Thymus (tissue), 11 donors: Measurements from ENCODE around the gene GIPC2. TPM values are rescaled to one million over a fixed set of nuclear protein-coding genes. Genes with fewer than 3 reads are reported as not detected.

Experiments used
- DNase-seq, 9 donors: peaks; one replicate each; pipeline ENCODE4 v3.0.0-alpha.2; 2013; ENCODE audit warnings: low spot score in 9 of 9, low read depth in 6 of 9, missing footprints in 1 of 9
- H3K27ac ChIP-seq, 2 donors: one replicate each; pipeline ENCODE4 v1.5.1; 2013; ENCODE audit warnings: control low read depth in 1 of 2, low read depth in 1 of 2, low read length in 1 of 2, mild to moderate bottlenecking in 1 of 2, moderate library complexity in 1 of 2
- H3K27me3 ChIP-seq, 2 donors: one replicate each; pipeline ENCODE4 v1.5.1; 2013; ENCODE audit warnings: low read length in 1 of 2; ENCODE audit not compliant: control insufficient read depth in 2 of 2, insufficient read depth in 1 of 2
- H3K36me3 ChIP-seq, 2 donors: one replicate each; pipeline ENCODE4 v1.5.1; 2013; ENCODE audit warnings: low read length in 1 of 2, mild to moderate bottlenecking in 1 of 2, moderate library complexity in 1 of 2; ENCODE audit not compliant: control insufficient read depth in 2 of 2, insufficient read depth in 2 of 2
- H3K4me1 ChIP-seq, 2 donors: one replicate each; pipeline ENCODE4 v1.5.1; 2013; ENCODE audit warnings: low read length in 2 of 2; ENCODE audit not compliant: control insufficient read depth in 2 of 2, insufficient read depth in 2 of 2
- H3K4me3 ChIP-seq, 2 donors: one replicate each; pipeline ENCODE4 v1.5.1; 2013; ENCODE audit warnings: low read length in 2 of 2, control low read depth in 1 of 2, mild to moderate bottlenecking in 1 of 2
- H3K9me3 ChIP-seq, 2 donors: one replicate each; pipeline ENCODE4 v1.5.1; 2013; ENCODE audit warnings: low read length in 1 of 2, mild to moderate bottlenecking in 1 of 2; ENCODE audit not compliant: control insufficient read depth in 2 of 2, insufficient read depth in 1 of 2
- WGBS: extraction: QIAGEN DNeasy Blood & Tissue Kit; methylation state at CpG from one replicate; pipeline ENCODE4 v1.1.7; 2013; 5-methylcytosine and 5-hydroxymethylcytosine counted together
- polyA plus RNA-seq: library from polyadenylated mRNA; stranded (reverse); fragments of 200-250 nt; gene quantifications from one replicate; pipeline ENCODE4 v1.2.3, GENCODE V29; 2013
- total RNA-seq: library from RNA; stranded (reverse); fragments of 120-200 nt; gene quantifications from one replicate; pipeline ENCODE4 v1.2.4, GENCODE V29; 2013
- donor health status: healthy.

Gene GIPC2
- total and polyA plus RNA-seq, 2 donors = 0.28 to 1.3 TPM

- no peaks in the 10 kb centered on the region for H3K9me3 ChIP-seq
- H3K36me3 ChIP-seq = no peaks in the 10 kb centered on the region
- H3K27ac ChIP-seq = no peak overlapping the region
- 96% methylated on average over 1 of the region's 1 CpG for WGBS
- no peaks in the 10 kb centered on the region for H3K27me3 ChIP-seq
- no peak for DNase-seq
- no peaks in the 10 kb centered on the region for H3K4me1 ChIP-seq
- no peak overlapping the region for H3K4me3 ChIP-seq
Observed at GRCh38 chr1:78093560-78093959, 47.8 kb downstream of the GIPC2 start.

GRCh38 chr1:78094639-78095038 lies 48.9 kb downstream of the GIPC2 start:
- Histone ChIP-seq H3K27me3 (no peaks in the 10 kb centered on the region), H3K9me3 (no peaks in the 10 kb centered on the region), H3K4me3 (no peak overlapping the region), H3K27ac (no peak overlapping the region), H3K4me1 (no peaks in the 10 kb centered on the region), H3K36me3 (no peaks in the 10 kb centered on the region)
- no peak for DNase-seq
- 97% methylated on average over 1 of the region's 1 CpG for WGBS

- DNase-seq = no peak
- Histone ChIP-seq H3K36me3 (no peaks in the 10 kb centered on the region), H3K27me3 (no peaks in the 10 kb centered on the region), H3K27ac (no peak overlapping the region), H3K9me3 (no peaks in the 10 kb centered on the region), H3K4me3 (no peak overlapping the region), H3K4me1 (no peaks in the 10 kb centered on the region)
- WGBS = 97% methylated on average over 2 of the region's 2 CpGs
Observed at GRCh38 chr1:78095593-78095992, 49.8 kb downstream of the GIPC2 start.

GRCh38 chr1:78096017-78096416 lies 50.3 kb downstream of the GIPC2 start:
- DNase-seq = no peak
- Histone ChIP-seq H3K27me3 (no peaks in the 10 kb centered on the region), H3K36me3 (no peaks in the 10 kb centered on the region), H3K9me3 (no peaks in the 10 kb centered on the region), H3K4me1 (no peaks in the 10 kb centered on the region), H3K4me3 (no peak overlapping the region), H3K27ac (no peak overlapping the region)

GRCh38 chr1:78096976-78097375 lies 51.2 kb downstream of the GIPC2 start:
- no peaks in the 10 kb centered on the region for H3K36me3 ChIP-seq
- DNase-seq = no peak
- no peaks in the 10 kb centered on the region for H3K9me3 ChIP-seq
- H3K4me3 ChIP-seq = no peak overlapping the region
- no peaks in the 10 kb centered on the region for H3K27me3 ChIP-seq
- no peak overlapping the region for H3K27ac ChIP-seq
- 96% methylated on average over 1 of the region's 1 CpG for WGBS
- no peaks in the 10 kb centered on the region for H3K4me1 ChIP-seq

GRCh38 chr1:78101051-78101450 lies 55.3 kb downstream of the GIPC2 start:
- Histone ChIP-seq H3K27ac (no peak overlapping the region), H3K36me3 (no peaks in the 10 kb centered on the region), H3K27me3 (no peaks in the 10 kb centered on the region), H3K4me3 (no peak overlapping the region), H3K4me1 (no peaks in the 10 kb centered on the region), H3K9me3 (no peaks in the 10 kb centered on the region)
- 94% methylated on average over 2 of the region's 2 CpGs for WGBS
- DNase-seq = no peak

GRCh38 chr1:78101514-78101913 lies 55.7 kb downstream of the GIPC2 start:
- DNase-seq = no peak

GRCh38 chr1:78102082-78102481 lies 56.3 kb downstream of the GIPC2 start:
- H3K4me3 ChIP-seq = no peak overlapping the region
- no peak overlapping the region for H3K27ac ChIP-seq
- H3K36me3 ChIP-seq = no peaks in the 10 kb centered on the region
- H3K27me3 ChIP-seq = no peaks in the 10 kb centered on the region
- 97% methylated on average over 3 of the region's 3 CpGs for WGBS
- H3K9me3 ChIP-seq = no peaks in the 10 kb centered on the region
- no peaks in the 10 kb centered on the region for H3K4me1 ChIP-seq
- no peak for DNase-seq

More at GRCh38 chr1:78101514-78101913, 55.7 kb downstream of the GIPC2 start:
- Histone ChIP-seq H3K4me3 (no peak overlapping the region), H3K9me3 (no peaks in the 10 kb centered on the region), H3K4me1 (no peaks in the 10 kb centered on the region), H3K36me3 (no peaks in the 10 kb centered on the region), H3K27ac (no peak overlapping the region), H3K27me3 (no peaks in the 10 kb centered on the region)
- 91% methylated on average over 2 of the region's 2 CpGs for WGBS

- no peaks in the 10 kb centered on the region for H3K4me1 ChIP-seq
- 96% methylated on average over 2 of the region's 2 CpGs for WGBS
- H3K27me3 ChIP-seq = no peaks in the 10 kb centered on the region
- no peak overlapping the region for H3K27ac ChIP-seq
- DNase-seq = no peak
- H3K4me3 ChIP-seq = no peak overlapping the region
- no peaks in the 10 kb centered on the region for H3K36me3 ChIP-seq
- H3K9me3 ChIP-seq = no peaks in the 10 kb centered on the region
Observed at GRCh38 chr1:78102916-78103315, 57.1 kb downstream of the GIPC2 start.

- no peaks in the 10 kb centered on the region for H3K4me1 ChIP-seq
- H3K4me3 ChIP-seq = no peak overlapping the region
- DNase-seq = no peak
- H3K27me3 ChIP-seq = no peaks in the 10 kb centered on the region
- no peak overlapping the region for H3K27ac ChIP-seq
- no peaks in the 10 kb centered on the region for H3K36me3 ChIP-seq
- no peaks in the 10 kb centered on the region for H3K9me3 ChIP-seq
Observed at GRCh38 chr1:78104322-78104721, 58.6 kb downstream of the GIPC2 start.
